NCI-H524 treated with DMSO at 0.1 percent for 48 hours (cell line): Measurements from ENCODE around the gene WDFY1.

Experiments used
- DNase-seq: peaks from one replicate; lab custom pipeline; 2025; lab: John Stamatoyannopoulos, UW

Gene WDFY1

GRCh38 chr2:223930103-223930976, 14.8 kb downstream of the WDFY1 start:
- no peak for DNase-seq

- no peak for DNase-seq
Measured at GRCh38 chr2:223929571-223930102, 15.5 kb downstream of the WDFY1 start.

- no peak for DNase-seq
Measured at GRCh38 chr2:223928113-223929006, 16.8 kb downstream of the WDFY1 start.

- DNase-seq, result no peak
Measured at GRCh38 chr2:223925106-223925505, 20.0 kb downstream of the WDFY1 start.

GRCh38 chr2:223923976-223924375, 21.2 kb downstream of the WDFY1 start:
- DNase-seq, result no peak

GRCh38 chr2:223922308-223922707, 22.8 kb downstream of the WDFY1 start:
- no peak for DNase-seq

GRCh38 chr2:223921204-223921603, 23.9 kb downstream of the WDFY1 start:
- no peak for DNase-seq

- DNase-seq, result no peak
Measured at GRCh38 chr2:223920109-223920508, 25.0 kb downstream of the WDFY1 start.

GRCh38 chr2:223918671-223919134, 26.4 kb downstream of the WDFY1 start:
- DNase-seq, result no peak

GRCh38 chr2:223916181-223916920, 28.8 kb downstream of the WDFY1 start:
- DNase-seq, result no peak

GRCh38 chr2:223915071-223915470, 30.1 kb downstream of the WDFY1 start:
- DNase-seq, result no peak

GRCh38 chr2:223914324-223914723, 30.8 kb downstream of the WDFY1 start:
- no peak for DNase-seq

- no peak for DNase-seq
Measured at GRCh38 chr2:223909001-223909741, 36.0 kb downstream of the WDFY1 start.

GRCh38 chr2:223908304-223908998, 36.7 kb downstream of the WDFY1 start:
- DNase-seq, result no peak

GRCh38 chr2:223905996-223906395, 39.1 kb downstream of the WDFY1 start:
- no peak for DNase-seq

GRCh38 chr2:223901854-223902253, 43.3 kb downstream of the WDFY1 start:
- no peak for DNase-seq

- peak; percentile 15 for DNase-seq
Measured at GRCh38 chr2:223901311-223901710, 43.8 kb downstream of the WDFY1 start.

- no peak for DNase-seq
Measured at GRCh38 chr2:223900531-223900930, 44.6 kb downstream of the WDFY1 start.

GRCh38 chr2:223900066-223900465, 45.1 kb downstream of the WDFY1 start:
- DNase-seq, result no peak

- no peak for DNase-seq
Measured at GRCh38 chr2:223897669-223898330, 47.3 kb downstream of the WDFY1 start.
